GM18870 (cell line): ENCODE measurements around the gene PIEZO2.
"Not testable (repeated sequence)": the region's sequence is repeated elsewhere in the genome, so short reads cannot be mapped to it uniquely, and the experiment has no call there.

Source experiments
- ATAC-seq: cut with Tn5 transposase; IDR thresholded peaks from one replicate; pipeline ENCODE4 v1.9.1; 2021; ENCODE audit warnings: moderate library complexity; ENCODE audit not compliant: unreplicated experiment

The PIEZO2 gene

GRCh38 chr18:10933648-10934047 lies 215.7 kb downstream of the PIEZO2 start:
- not testable (repeated sequence) for ATAC-seq

- no peak for ATAC-seq
Measured at GRCh38 chr18:10930076-10930475, 219.3 kb downstream of the PIEZO2 start.

GRCh38 chr18:10928772-10929373 lies 220.5 kb downstream of the PIEZO2 start:
- ATAC-seq, result peak; percentile 77

GRCh38 chr18:10928011-10928771 lies 221.2 kb downstream of the PIEZO2 start:
- peak; percentile 61 for ATAC-seq

- no peak for ATAC-seq
Measured at GRCh38 chr18:10927286-10927992, 221.9 kb downstream of the PIEZO2 start.

GRCh38 chr18:10926621-10927161 lies 222.7 kb downstream of the PIEZO2 start:
- no peak for ATAC-seq

GRCh38 chr18:10924290-10924689 lies 225.1 kb downstream of the PIEZO2 start:
- no peak for ATAC-seq

- no peak for ATAC-seq
Measured at GRCh38 chr18:10923551-10924070, 225.8 kb downstream of the PIEZO2 start.

GRCh38 chr18:10923141-10923540 lies 226.2 kb downstream of the PIEZO2 start:
- ATAC-seq, result no peak

- not testable (repeated sequence) for ATAC-seq
Measured at GRCh38 chr18:10922712-10923111, 226.7 kb downstream of the PIEZO2 start.

GRCh38 chr18:10920309-10920708 lies 229.1 kb downstream of the PIEZO2 start:
- ATAC-seq, result not testable (repeated sequence)

- no peak for ATAC-seq
Measured at GRCh38 chr18:10919851-10920250, 229.5 kb downstream of the PIEZO2 start.

GRCh38 chr18:10916865-10917264 lies 232.5 kb downstream of the PIEZO2 start:
- no peak for ATAC-seq

- ATAC-seq, result no peak
Measured at GRCh38 chr18:10916387-10916786, 233.0 kb downstream of the PIEZO2 start.

- not testable (repeated sequence) for ATAC-seq
Measured at GRCh38 chr18:10915748-10916147, 233.6 kb downstream of the PIEZO2 start.

- ATAC-seq, result not testable (repeated sequence)
Measured at GRCh38 chr18:10914610-10915009, 234.8 kb downstream of the PIEZO2 start.

GRCh38 chr18:10913919-10914318 lies 235.4 kb downstream of the PIEZO2 start:
- no peak for ATAC-seq

- no peak for ATAC-seq
Measured at GRCh38 chr18:10912790-10913545, 236.4 kb downstream of the PIEZO2 start.

GRCh38 chr18:10909724-10910123 lies 239.6 kb downstream of the PIEZO2 start:
- no peak for ATAC-seq

GRCh38 chr18:10908760-10909159 lies 240.6 kb downstream of the PIEZO2 start:
- no peak for ATAC-seq

- no peak for ATAC-seq
Measured at GRCh38 chr18:10907749-10908148, 241.6 kb downstream of the PIEZO2 start.
